Fibroblast of the aortic adventitia (primary cell): ENCODE results near the gene ELOVL3. TPM values are rescaled to one million over a fixed set of nuclear protein-coding genes. Genes with fewer than 3 reads are reported as not detected.

Experiments
- DNase-seq: peaks from one replicate; pipeline ENCODE4 v3.0.0-alpha.2; 2010; ENCODE audit warnings: low read depth
- H3K4me3 ChIP-seq: 2 replicates; pipeline ENCODE4 v1.5.1; 2011; ENCODE audit warnings: low read depth, mild to moderate bottlenecking, control low read depth, low read length, moderate library complexity
- CTCF ChIP-seq: IDR thresholded peaks from 2 replicates; pipeline ENCODE4 v1.5.1; 2011; ENCODE audit warnings: mild to moderate bottlenecking, low read length, control low read depth, inconsistent platforms; ENCODE audit not compliant: insufficient read depth
- total RNA-seq: library from RNA; depleted of rRNA; stranded (reverse); fragments of >200 nt; gene quantifications from 2 replicates; pipeline ENCODE4 v1.2.3, GENCODE V29; 2012; ENCODE audit warnings: low replicate concordance

The ELOVL3 gene
- total RNA-seq, 1 donor: 0.09 TPM

DNA sequence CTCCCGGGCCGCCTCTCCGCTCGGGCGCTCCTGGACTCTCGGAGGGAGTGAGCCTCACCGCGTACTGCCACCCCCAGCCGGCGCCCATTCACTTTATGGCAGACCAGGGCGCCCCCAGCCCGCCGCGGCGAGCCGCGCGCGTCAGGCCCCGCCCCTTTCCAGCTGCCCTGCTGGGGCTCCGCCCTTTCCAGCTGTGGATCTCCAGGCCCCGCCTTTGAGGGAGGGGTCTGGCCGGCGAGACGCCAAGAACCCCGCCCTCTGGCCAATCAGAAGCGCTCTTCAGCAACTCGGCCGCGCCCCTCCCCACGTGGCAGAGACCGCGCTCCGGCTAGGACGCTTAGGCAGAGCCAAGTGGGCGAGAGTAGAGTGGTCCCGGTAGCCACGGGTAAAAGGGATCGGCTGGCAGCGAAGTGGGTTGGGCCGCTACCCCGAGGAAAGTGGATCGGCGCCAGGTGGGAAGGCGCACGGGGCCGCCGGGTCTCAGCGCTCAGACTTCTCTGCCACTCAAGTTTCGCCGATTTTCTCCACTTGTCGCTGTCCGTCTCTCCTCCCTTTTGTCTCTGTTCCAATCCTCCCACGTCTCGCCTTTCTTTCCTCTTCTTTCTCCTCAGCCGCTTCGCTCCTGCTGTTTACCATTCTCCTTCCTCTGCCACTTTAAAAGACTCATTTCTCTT lies 15.5 kb downstream of the ELOVL3 start, which contains the start of gene PITX3:
PITX3 (minus strand) TSS at position 69 of the 674 bp plus-strand sequence. CDS start 9,432 bp downstream, outside the sequence.
- H3K4me3 ChIP-seq: peak within 1 kb of the TSS; percentile 88
- no peak for TF ChIP-seq CTCF
- peak; percentile 91 for DNase-seq

GRCh38 chr10:102242118-102242485 lies 16.0 kb downstream of the ELOVL3 start:
- peak overlapping the region; percentile 88 for H3K4me3 ChIP-seq
- TF ChIP-seq CTCF: no peak
- DNase-seq: no peak

DNA sequence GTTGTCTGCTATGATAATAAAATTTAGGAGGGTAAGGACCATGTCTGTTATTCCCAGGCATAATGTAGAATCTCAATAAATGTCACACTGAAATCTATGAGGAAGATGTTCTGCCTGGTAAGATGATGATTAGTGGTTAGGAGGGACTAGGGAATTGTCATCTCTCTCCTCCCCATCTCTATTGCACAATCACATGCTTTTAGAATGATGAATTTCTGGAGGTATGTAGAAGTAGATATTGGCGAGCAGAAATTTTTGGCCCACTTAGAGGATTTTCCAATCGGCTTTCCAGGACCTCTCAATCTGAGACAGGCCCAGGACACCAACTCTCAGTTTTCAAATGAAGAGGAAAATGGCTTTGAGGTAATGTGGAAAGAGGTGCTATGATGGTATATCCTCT lies 17.2 kb downstream of the ELOVL3 start:
- TF ChIP-seq CTCF: no peak
- no peak overlapping the region for H3K4me3 ChIP-seq
- DNase-seq: peak; percentile 89

- H3K4me3 ChIP-seq: peak within 1 kb of the TSS; percentile 100
- no peak for TF ChIP-seq CTCF
- DNase-seq: peak; percentile 100
Observed at GRCh38 chr10:102245082-102245931, 19.2 kb downstream of the ELOVL3 start, which contains the start of gene GBF1. GBF1 (plus strand) TSS chr10:102245532; CDS start chr10:102258939, 13,407 bp downstream.

DNA sequence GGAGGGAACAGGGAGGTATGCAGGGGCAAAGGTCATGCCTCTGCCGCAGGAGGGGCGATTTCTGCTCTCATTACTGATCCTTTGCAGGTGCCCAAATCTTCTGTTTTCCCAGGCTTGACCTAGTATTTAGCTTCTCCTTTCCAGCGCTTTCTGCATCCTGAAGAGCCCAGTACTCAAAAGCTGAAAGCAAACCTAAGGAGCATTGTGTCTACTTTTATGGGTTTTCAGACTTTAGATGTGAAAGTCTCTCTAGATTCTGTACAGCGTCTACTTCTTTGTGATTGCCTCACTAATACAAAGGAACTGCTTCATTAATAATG lies 19.8 kb downstream of the ELOVL3 start:
- no peak for TF ChIP-seq CTCF
- DNase-seq: no peak
- peak overlapping the region; percentile 100 for H3K4me3 ChIP-seq

DNA sequence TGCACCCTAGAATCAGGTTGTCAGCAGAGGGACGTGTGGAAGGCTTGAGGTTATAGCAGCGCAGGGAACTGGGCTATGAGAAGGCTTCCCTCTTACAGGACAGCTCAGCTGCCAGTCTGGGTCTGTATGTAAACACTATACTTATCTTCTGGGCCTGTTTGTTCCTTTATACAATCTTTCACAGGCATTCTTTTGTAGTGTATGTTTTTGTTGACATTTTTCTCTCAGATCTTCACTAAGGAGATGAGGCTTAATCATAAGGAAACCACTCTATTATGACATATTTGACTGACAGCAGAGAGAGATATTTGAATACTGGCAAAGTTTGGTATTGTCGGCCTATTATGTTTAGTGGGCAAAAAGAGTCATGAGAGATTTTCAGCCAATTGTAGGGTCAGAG lies 20.2 kb downstream of the ELOVL3 start:
- peak; percentile 40 for DNase-seq
- peak overlapping the region; percentile 100 for H3K4me3 ChIP-seq
- TF ChIP-seq CTCF: no peak
